Frontal cortex (tissue), 4 donors: Measurements from ENCODE around the gene LRIT2. TPM values are rescaled to one million over a fixed set of nuclear protein-coding genes. Genes with fewer than 3 reads are reported as not detected.

Experiments
- DNase-seq, 2 donors: peaks; one replicate each; pipeline ENCODE4 v3.0.0; 2012; ENCODE audit warnings: low spot score in 2 of 2
- FAIRE-seq: peaks from 2 replicates; lab custom pipeline; 2012; peaks lifted over from hg19 to GRCh38; lab: Jason Lieb, UNC
- total RNA-seq: library from RNA; depleted of rRNA; stranded (reverse); fragments of >200 nt; gene quantifications from one replicate; pipeline ENCODE4 v1.2.3, GENCODE V29; 2014
- donor health status: control.
- donor health status: control.
- donor health status: control.

Gene LRIT2
- total RNA-seq = not detected

GRCh38 chr10:84225427-84226173, at the start of gene LRIT2:
TSS of gene LRIT2 (minus strand) at chr10:84225544. CDS start at chr10:84225520, 24 bp downstream.
- FAIRE-seq (no peak), DNase-seq (no peak)

- DNase-seq (no peak), FAIRE-seq (no peak)
Observed at GRCh38 chr10:84270708-84271107, 45.4 kb upstream of the LRIT2 start.

GRCh38 chr10:84269773-84270172, 44.4 kb upstream of the LRIT2 start:
- DNase-seq (no peak), FAIRE-seq (no peak)

- FAIRE-seq (no peak), DNase-seq (no peak)
Observed at GRCh38 chr10:84269162-84269561, 43.8 kb upstream of the LRIT2 start.

GRCh38 chr10:84267503-84268126, 42.3 kb upstream of the LRIT2 start:
- DNase-seq = no peak
- FAIRE-seq = no peak

- DNase-seq = no peak
- no peak for FAIRE-seq
Observed at GRCh38 chr10:84265418-84265817, 40.1 kb upstream of the LRIT2 start.

GRCh38 chr10:84264611-84265141, 39.3 kb upstream of the LRIT2 start:
- peak in 1 of 2 donors; percentile 66 for DNase-seq
- FAIRE-seq = no peak

GRCh38 chr10:84263716-84264115, 38.4 kb upstream of the LRIT2 start:
- no peak for FAIRE-seq
- DNase-seq = no peak

- DNase-seq = no peak
- no peak for FAIRE-seq
Observed at GRCh38 chr10:84262190-84262956, 37.0 kb upstream of the LRIT2 start.

- FAIRE-seq = no peak
- DNase-seq = no peak
Observed at GRCh38 chr10:84261236-84261915, 36.0 kb upstream of the LRIT2 start.

- DNase-seq (no peak), FAIRE-seq (no peak)
Observed at GRCh38 chr10:84258034-84258695, 32.8 kb upstream of the LRIT2 start.

GRCh38 chr10:84257343-84258020, 32.1 kb upstream of the LRIT2 start:
- FAIRE-seq (no peak), DNase-seq (no peak)

- FAIRE-seq (no peak), DNase-seq (peak in 1 of 2 donors; percentile 51)
Observed at GRCh38 chr10:84256510-84257342, 31.4 kb upstream of the LRIT2 start.

- DNase-seq (no peak), FAIRE-seq (no peak)
Observed at GRCh38 chr10:84254552-84255478, 29.5 kb upstream of the LRIT2 start.

- no peak for DNase-seq
- FAIRE-seq = no peak
Observed at GRCh38 chr10:84248794-84249193, 23.4 kb upstream of the LRIT2 start.

- FAIRE-seq (no peak), DNase-seq (no peak)
Observed at GRCh38 chr10:84247496-84247895, 22.2 kb upstream of the LRIT2 start.

- DNase-seq = peak; percentile 78 to 85
- FAIRE-seq = peak; percentile 95
Observed at GRCh38 chr10:84244651-84245270, 19.4 kb upstream of the LRIT2 start, which contains the start of gene RGR. TSS of gene RGR (plus strand) at chr10:84245053. CDS start at chr10:84245091, 38 bp downstream.
